GM12891 (cell line): ENCODE data around the gene ZNF681.
"Not testable (repeated sequence)": the region's sequence is repeated elsewhere in the genome, so short reads cannot be mapped to it uniquely, and the experiment has no call there.

ENCODE experiments used
- PAX5 ChIP-seq: IDR thresholded peaks from 2 replicates; pipeline ENCODE4 v1.6.1; 2011; ENCODE audit warnings: low read length, moderate library complexity, mild to moderate bottlenecking; ENCODE audit not compliant: insufficient read depth, severe bottlenecking
- POLR2A ChIP-seq: IDR thresholded peaks from 2 replicates; pipeline ENCODE4 v1.6.1; 2011; ENCODE audit warnings: low read depth, low read length, control low read depth
- POLR2AphosphoS5 ChIP-seq: IDR thresholded peaks from 2 replicates; pipeline ENCODE4 v1.6.1; 2011; ENCODE audit warnings: low read depth, low read length, control low read depth
- TAF1 ChIP-seq: IDR thresholded peaks from 2 replicates; pipeline ENCODE4 v1.6.1; 2011; ENCODE audit warnings: low read depth, low read length, control low read depth

DNA sequence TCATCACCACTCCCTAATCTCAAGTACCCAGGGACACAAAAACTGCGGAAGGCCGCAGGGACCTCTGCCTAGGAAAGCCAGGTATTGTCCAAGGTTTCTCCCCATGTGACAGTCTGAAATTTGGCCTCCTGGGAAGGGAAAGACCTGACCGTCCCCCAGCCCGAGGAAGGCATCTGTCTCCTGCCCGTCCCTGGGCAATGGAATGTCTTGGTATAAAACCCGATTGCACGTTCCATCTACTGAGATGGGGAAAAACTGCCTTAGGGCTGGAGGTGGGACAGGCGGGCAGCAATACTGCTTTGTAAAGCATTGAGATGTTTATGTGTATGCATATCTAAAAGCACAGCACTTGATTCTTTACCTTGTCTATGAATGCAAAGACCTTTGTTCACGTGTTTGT, 65.8 kb downstream of the ZNF681 start:
- TF ChIP-seq TAF1, POLR2AphosphoS5, POLR2A, PAX5: not testable (repeated sequence)
